AG04449 (cell line): ENCODE measurements around the gene SORBS1.

Experiments
- CTCF ChIA-PET: fragments of 350-600 bp; formaldehyde crosslinking; extraction: SDS; loops from one replicate; lab custom pipeline; 2021; ENCODE audit warnings: antibody characterized with exemption; lab: Yijun Ruan, JAX
- POLR2A ChIA-PET: fragments of 400-600, 350-600 bp; formaldehyde crosslinking; extraction: SDS; loops from one replicate; lab custom pipeline; 2020; ENCODE audit warnings: antibody characterized with exemption, inconsistent platforms; lab: Yijun Ruan, JAX
- DNase-seq: peaks from one replicate; pipeline ENCODE4 v3.0.0-alpha.2; 2010; ENCODE audit warnings: low read depth, low spot score
- H3K4me3 ChIP-seq: 2 replicates; pipeline ENCODE4 v1.5.1; 2011; ENCODE audit warnings: low read depth, mild to moderate bottlenecking, control low read depth, low read length
- TF ChIP-seq, protein P1 (sequence below): IDR thresholded peaks from one replicate; pipeline ENCODE4 v1.5.1; 2011; ENCODE audit warnings: mild to moderate bottlenecking, moderate library complexity, low read length, control low read depth, inconsistent platforms; ENCODE audit not compliant: insufficient read depth; ENCODE audit errors: missing control alignments

The SORBS1 gene

GRCh38 chr10:95532536-95532935 lies 28.6 kb downstream of the SORBS1 start:
- H3K4me3 ChIP-seq, result no peak overlapping the region
- POLR2A ChIA-PET, result no interaction called here
- no peak for DNase-seq
- TF ChIP-seq, protein P1, sequence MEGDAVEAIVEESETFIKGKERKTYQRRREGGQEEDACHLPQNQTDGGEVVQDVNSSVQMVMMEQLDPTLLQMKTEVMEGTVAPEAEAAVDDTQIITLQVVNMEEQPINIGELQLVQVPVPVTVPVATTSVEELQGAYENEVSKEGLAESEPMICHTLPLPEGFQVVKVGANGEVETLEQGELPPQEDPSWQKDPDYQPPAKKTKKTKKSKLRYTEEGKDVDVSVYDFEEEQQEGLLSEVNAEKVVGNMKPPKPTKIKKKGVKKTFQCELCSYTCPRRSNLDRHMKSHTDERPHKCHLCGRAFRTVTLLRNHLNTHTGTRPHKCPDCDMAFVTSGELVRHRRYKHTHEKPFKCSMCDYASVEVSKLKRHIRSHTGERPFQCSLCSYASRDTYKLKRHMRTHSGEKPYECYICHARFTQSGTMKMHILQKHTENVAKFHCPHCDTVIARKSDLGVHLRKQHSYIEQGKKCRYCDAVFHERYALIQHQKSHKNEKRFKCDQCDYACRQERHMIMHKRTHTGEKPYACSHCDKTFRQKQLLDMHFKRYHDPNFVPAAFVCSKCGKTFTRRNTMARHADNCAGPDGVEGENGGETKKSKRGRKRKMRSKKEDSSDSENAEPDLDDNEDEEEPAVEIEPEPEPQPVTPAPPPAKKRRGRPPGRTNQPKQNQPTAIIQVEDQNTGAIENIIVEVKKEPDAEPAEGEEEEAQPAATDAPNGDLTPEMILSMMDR, result no peak
- CTCF ChIA-PET, result interaction anchor here (1.4 kb wide), 1 partner anchor 86 kb away, joined by 3 read pairs; no protein-coding TSS in a partner anchor

GRCh38 chr10:95531994-95532399 lies 29.2 kb downstream of the SORBS1 start:
- H3K4me3 ChIP-seq, result no peak overlapping the region
- ChIA-PET CTCF (interaction anchor here (1.4 kb wide), 1 partner anchor 86 kb away, joined by 3 read pairs; no protein-coding TSS in a partner anchor), POLR2A (no interaction called here)
- TF ChIP-seq, protein P1, result no peak
- no peak for DNase-seq

DNA sequence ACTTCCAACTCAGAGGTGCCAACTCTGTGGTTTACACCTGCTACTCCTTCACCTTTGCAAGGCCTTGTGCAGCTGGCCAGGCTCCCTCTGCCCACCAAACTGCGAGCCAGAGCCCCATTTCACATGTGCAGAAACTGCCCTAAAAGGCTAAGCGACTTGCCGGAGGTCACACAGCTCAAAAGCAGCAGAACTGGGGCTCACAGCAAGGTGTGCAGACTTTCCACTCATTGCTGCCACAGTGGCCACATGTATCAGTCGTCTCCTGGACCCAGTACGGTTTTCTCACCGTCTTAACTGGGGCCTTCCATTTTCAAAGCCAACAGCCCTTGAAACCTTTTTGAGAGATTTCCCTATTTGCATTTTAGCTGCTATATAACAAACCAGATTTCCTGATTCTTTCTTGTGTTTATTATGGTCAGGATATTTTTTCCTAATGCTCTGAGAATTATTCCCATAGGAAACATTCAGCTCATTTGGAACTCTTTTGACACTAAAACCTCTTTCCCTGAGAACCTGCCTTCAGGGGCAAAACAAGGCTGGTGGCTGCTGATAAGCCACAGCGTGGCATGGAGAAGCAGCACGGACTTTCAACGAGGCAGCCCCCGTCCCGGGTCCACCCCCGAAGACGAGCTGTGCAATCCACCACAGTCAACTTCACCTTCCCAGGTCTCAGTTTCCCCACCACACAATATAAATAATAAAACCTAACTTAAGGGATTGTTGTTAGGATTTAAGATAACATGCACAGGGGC lies 29.9 kb downstream of the SORBS1 start:
- POLR2A ChIA-PET, result no interaction called here

DNA sequence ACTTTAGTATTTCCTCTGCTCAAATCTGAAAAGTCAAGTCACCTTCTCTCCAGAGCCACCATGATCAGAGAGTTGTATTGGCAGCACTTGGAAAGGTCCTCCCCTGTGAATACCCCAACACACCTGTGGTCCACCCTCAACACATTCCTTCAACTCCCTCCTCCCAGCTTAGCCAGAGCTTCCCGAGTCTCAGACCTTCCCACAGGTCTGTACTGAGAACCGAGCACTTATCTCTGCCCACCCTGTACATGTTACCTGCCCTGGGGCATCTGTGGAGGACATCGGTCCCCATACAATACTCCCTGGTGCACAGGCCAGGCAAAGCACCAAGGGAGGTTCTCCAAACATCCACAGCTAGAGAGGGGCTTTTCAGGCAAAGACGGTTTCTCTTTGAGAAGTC lies 30.6 kb downstream of the SORBS1 start:
- ChIA-PET POLR2A (no interaction called here), CTCF (interaction anchor here (1.4 kb wide), 1 partner anchor 14 kb away, joined by 3 read pairs; no protein-coding TSS in a partner anchor)
- no peak overlapping the region for H3K4me3 ChIP-seq
- DNase-seq, result no peak
- TF ChIP-seq, protein P1, result no peak

More for the DNA sequence above, 29.9 kb downstream of the SORBS1 start:
- no peak overlapping the region for H3K4me3 ChIP-seq
- CTCF ChIA-PET, result interaction anchor here (1.4 kb wide), 2 partner anchors 15 to 85 kb away, joined by 3 read pairs; no protein-coding TSS in a partner anchor
- TF ChIP-seq, protein P1, result no peak
- DNase-seq, result no peak

GRCh38 chr10:95530029-95530428 lies 31.1 kb downstream of the SORBS1 start:
- TF ChIP-seq, protein P1, result no peak
- H3K4me3 ChIP-seq, result no peak overlapping the region
- CTCF ChIA-PET, result no interaction called here
- no peak for DNase-seq
- POLR2A ChIA-PET, result no interaction called here

GRCh38 chr10:95526044-95526443 lies 35.1 kb downstream of the SORBS1 start:
- TF ChIP-seq, protein P1, result no peak
- ChIA-PET POLR2A (no interaction called here), CTCF (no interaction called here)
- no peak for DNase-seq
- H3K4me3 ChIP-seq, result no peak overlapping the region
